Mesodermal cell (in vitro differentiated cells): ENCODE data around the gene XPNPEP3.
A peak's percentile ranks its signal among the peaks of the same experiment; 100 is the strongest.
"Not testable (repeated sequence)": the region's sequence is repeated elsewhere in the genome, so short reads cannot be mapped to it uniquely, and the experiment has no call there.

Experiments used
- H3K27ac ChIP-seq: 2 replicates; pipeline ENCODE4 v1.7.0; 2013; ENCODE audit warnings: mild to moderate bottlenecking, low read depth, low read length, moderate library complexity; ENCODE audit not compliant: severe bottlenecking
- H3K36me3 ChIP-seq: 2 replicates; pipeline ENCODE4 v1.7.1; 2013; ENCODE audit warnings: mild to moderate bottlenecking, low read length, moderate library complexity; ENCODE audit not compliant: control insufficient read depth, insufficient read depth
- H3K4me1 ChIP-seq: one replicate; pipeline ENCODE4 v1.7.1; 2013; ENCODE audit warnings: mild to moderate bottlenecking, low read length; ENCODE audit not compliant: insufficient read depth, control insufficient read depth, poor library complexity, severe bottlenecking
- H3K4me3 ChIP-seq: 2 replicates; pipeline ENCODE4 v1.7.0; 2013; ENCODE audit warnings: low read length, control low read depth, mild to moderate bottlenecking; ENCODE audit not compliant: insufficient read depth, poor library complexity, severe bottlenecking; ENCODE audit errors: extremely low read depth
- H3K9me3 ChIP-seq: 2 replicates; pipeline ENCODE4 v1.7.1; 2013; ENCODE audit warnings: mild to moderate bottlenecking, low read length, moderate library complexity; ENCODE audit not compliant: control insufficient read depth
- WGBS, 2 experiments: methylation state at CpG; one replicate each; pipeline ENCODE4 v1.1.5; 2013; ENCODE audit warnings: missing lambda C conversion rate in 2 of 2; ENCODE audit not compliant: insufficient coverage in 2 of 2; 5-methylcytosine and 5-hydroxymethylcytosine counted together

XPNPEP3 gene

DNA sequence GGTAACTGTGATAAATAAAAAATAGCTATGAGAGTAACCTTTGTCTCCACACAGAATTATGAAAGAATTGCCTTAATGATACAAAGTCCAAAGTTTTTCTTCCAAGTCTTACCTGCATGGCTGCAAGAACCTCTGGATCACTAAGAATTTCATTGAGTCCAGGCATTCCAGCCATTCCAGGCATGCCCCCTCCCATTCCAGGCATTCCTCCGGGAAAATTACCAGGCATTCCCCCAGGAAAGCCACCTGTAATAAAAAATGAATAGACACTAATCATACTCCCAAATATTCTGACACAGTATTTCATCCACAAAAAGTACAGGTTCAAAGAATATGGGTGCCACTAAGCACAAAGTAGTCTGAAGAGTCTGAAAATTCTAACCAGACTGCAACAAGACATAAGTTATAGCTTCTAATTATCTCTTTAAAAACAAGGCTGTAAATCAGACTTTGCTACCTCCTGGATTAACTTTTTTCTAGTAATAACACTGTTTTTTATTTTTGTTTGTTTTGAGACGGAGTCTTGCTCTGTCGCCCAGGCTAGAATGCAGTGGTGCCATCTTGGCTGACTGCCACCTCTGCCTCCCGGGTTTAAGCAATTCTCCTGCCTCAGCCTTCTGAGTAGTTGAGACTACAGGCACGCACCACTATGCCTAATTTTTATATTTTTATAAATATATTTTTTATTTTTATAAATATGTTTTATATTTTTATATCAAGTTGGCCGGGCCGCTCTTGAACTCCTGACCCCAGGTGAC, 29.8 kb upstream of the XPNPEP3 start:
- Histone ChIP-seq H3K4me1 (peaks cover 6% of the 10 kb centered on the region), H3K4me3 (no peak overlapping the region), H3K36me3 (peaks cover 86% of the 10 kb centered on the region), H3K9me3 (no peaks in the 10 kb centered on the region), H3K27ac (peak overlapping the region; percentile 1)
- WGBS, 2 experiments, result 87 to 100% methylated on average over 1 to 3 of the region's 7 CpGs

DNA sequence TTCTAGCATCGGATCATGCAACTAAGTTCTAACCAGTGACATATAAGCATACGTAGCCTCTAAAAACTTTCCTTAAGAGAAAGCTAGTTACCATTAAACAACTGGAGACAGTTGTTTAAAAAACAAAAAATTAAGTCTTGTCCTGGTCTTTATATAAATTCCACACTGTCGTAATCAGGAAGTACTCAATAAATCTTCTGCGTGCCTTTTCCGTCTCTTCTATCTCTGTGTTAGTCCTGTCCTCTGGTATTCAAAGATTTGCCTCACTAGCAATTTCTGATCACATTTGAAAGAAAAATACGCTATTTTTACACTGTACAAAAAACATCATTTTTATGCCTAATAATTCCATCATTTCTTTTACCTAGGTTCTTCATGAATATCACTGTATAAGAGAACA, 27.8 kb upstream of the XPNPEP3 start:
- no peaks in the 10 kb centered on the region for H3K9me3 ChIP-seq
- H3K27ac ChIP-seq, result no peak overlapping the region
- peaks cover 84% of the 10 kb centered on the region for H3K36me3 ChIP-seq
- H3K4me3 ChIP-seq, result no peak overlapping the region
- 94 to 100% methylated on average over 5 to 6 of the region's 6 CpGs for WGBS, 2 experiments
- H3K4me1 ChIP-seq, result peaks cover 6% of the 10 kb centered on the region

DNA sequence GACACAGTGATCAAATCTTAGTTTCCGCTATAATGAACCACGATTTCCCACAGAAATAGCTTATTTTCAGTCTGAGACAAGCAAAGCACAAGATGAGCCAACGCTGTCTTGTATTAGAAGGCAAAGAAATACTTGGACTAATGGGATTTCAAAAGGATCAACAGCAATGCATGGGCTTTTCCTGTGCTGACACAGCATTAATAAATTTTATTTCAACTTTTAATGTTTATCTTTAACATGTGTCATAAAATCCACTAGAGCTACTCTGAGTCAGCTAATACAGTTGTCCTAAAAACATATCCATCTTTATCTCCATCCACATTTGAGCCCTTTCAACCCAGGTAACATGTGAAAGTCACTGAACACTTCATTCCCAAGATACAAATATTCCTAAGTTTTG, 22.3 kb upstream of the XPNPEP3 start:
- H3K36me3 ChIP-seq, result peaks cover 86% of the 10 kb centered on the region
- no peak overlapping the region for H3K27ac ChIP-seq
- no peak overlapping the region for H3K4me3 ChIP-seq
- no peaks in the 10 kb centered on the region for H3K4me1 ChIP-seq
- no peaks in the 10 kb centered on the region for H3K9me3 ChIP-seq
- WGBS, 2 experiments, result 94 to 100% methylated on average over 3 of the region's 3 CpGs

DNA sequence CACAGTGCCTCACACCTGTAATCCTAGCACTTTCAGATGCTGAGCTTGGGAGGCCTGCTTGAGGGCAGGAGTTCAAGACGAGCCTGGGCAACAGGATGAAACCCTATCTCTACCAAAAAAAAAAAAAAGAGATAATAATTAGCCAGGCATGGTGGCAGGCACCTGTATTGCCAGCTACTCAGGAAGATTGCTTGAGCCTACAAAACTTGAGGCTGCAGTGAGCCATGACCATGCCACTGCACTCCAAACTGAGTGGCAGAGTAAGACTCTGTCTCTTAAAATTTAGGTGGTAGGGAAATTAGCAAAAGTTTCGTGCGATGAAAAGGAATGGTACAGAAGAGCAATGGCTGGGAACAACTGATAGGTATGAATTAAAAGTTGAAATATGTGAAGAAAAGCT, 18.5 kb upstream of the XPNPEP3 start:
- no peak overlapping the region for H3K4me3 ChIP-seq
- no peaks in the 10 kb centered on the region for H3K4me1 ChIP-seq
- H3K36me3 ChIP-seq, result peaks cover 89% of the 10 kb centered on the region
- 100% methylated on average over 2 to 3 of the region's 3 CpGs for WGBS, 2 experiments
- no peak overlapping the region for H3K27ac ChIP-seq
- H3K9me3 ChIP-seq, result no peaks in the 10 kb centered on the region

DNA sequence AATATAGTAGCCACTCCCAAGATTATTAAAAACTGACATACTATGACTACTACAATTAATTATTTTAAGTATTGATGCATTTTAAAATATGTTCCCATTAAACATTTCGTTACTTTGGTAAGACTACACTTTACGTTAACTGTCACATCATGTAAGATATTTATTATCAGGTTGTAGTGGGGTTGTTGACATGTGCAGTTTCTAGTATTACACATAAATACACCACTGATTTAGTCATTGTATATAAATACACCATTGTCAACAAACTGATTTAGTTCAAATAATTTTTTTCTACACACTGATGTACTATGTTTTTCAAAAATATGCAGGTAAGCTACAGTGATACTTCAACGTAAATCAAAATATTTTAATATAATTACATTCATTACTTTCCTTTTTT, 12.0 kb upstream of the XPNPEP3 start:
- H3K4me1 ChIP-seq, result no peaks in the 10 kb centered on the region
- H3K4me3 ChIP-seq, result no peak overlapping the region
- WGBS, 2 experiments, result no CpG with 5 or more reads among the region's 3 CpGs
- H3K9me3 ChIP-seq, result no peaks in the 10 kb centered on the region
- peaks cover 93% of the 10 kb centered on the region for H3K36me3 ChIP-seq
- H3K27ac ChIP-seq, result no peak overlapping the region

DNA sequence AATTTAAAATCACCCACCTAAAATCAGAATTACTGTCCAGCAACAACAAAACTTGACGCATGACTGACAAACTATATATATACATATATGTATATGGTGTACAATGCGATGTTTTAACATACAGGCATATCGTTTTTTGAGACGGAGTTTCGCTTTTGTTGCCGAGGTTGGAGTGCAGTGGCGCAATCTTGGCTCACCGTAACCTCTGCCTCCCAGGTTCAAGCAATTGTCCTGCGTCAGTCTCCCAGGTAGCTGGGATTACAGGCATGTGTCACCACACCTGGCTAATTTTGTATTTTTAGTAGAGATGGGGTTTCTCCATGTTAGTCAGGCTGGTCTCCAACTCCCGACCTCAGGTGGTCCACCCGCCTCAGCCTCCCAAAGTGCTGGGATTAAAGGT, 11.1 kb upstream of the XPNPEP3 start:
- not testable (repeated sequence) for H3K27ac ChIP-seq, H3K4me3 ChIP-seq, H3K4me1 ChIP-seq, H3K9me3 ChIP-seq
- H3K36me3 ChIP-seq, result peaks cover 90% of the 10 kb centered on the region
- WGBS, 2 experiments, result 91 to 99% methylated on average over 8 to 9 of the region's 11 CpGs

DNA sequence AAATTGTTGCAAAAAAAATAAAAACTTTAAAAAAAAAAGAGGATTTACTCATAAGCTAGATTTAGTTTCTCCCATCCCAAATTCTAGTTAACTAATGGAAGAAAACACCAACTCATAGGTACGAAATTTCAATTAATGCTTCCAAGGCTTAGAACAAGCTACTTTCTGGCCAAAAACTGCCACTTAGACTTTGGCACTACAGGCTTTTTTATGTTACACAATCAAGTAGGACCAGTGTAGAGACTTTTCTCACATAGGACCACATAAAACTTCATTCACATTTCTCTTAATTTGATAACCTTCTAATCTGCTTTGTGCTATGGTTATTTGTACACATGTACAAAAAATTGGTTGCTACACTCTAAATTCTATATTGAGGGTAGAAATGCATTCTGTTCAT, 3.6 kb upstream of the XPNPEP3 start:
- Histone ChIP-seq H3K36me3 (peaks cover 37% of the 10 kb centered on the region), H3K4me3 (peak overlapping the region; percentile 18), H3K4me1 (peaks cover 9% of the 10 kb centered on the region), H3K9me3 (no peaks in the 10 kb centered on the region), H3K27ac (no peak overlapping the region)
- 100% methylated on average over 1 of the region's 1 CpG; no CpG with 5 or more reads in 1 of the 2 experiments for WGBS, 2 experiments

DNA sequence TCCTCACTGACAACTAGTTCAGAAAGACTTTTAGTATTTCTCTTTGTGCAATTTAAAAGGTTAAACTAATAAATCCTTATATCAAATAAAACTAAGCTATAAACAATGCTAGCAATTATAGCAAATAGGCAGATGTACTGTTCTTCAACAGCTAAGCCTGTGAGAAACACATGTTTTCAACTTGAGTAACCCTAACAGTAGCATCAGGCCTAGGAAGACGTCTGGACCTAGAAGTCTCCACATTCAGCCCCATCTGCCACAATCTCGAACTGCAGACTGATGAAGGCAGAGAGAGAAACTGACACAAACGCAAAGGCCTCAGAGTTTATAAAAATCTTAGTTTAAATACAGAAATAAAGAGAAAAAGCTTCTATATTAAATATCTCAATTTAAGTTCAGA, 3.0 kb upstream of the XPNPEP3 start:
- Histone ChIP-seq H3K4me1 (peaks cover 9% of the 10 kb centered on the region), H3K36me3 (peaks cover 32% of the 10 kb centered on the region), H3K27ac (no peak overlapping the region), H3K4me3 (peak overlapping the region; percentile 76), H3K9me3 (no peaks in the 10 kb centered on the region)
- 67 to 80% methylated on average over 1 of the region's 3 CpGs for WGBS, 2 experiments

DNA sequence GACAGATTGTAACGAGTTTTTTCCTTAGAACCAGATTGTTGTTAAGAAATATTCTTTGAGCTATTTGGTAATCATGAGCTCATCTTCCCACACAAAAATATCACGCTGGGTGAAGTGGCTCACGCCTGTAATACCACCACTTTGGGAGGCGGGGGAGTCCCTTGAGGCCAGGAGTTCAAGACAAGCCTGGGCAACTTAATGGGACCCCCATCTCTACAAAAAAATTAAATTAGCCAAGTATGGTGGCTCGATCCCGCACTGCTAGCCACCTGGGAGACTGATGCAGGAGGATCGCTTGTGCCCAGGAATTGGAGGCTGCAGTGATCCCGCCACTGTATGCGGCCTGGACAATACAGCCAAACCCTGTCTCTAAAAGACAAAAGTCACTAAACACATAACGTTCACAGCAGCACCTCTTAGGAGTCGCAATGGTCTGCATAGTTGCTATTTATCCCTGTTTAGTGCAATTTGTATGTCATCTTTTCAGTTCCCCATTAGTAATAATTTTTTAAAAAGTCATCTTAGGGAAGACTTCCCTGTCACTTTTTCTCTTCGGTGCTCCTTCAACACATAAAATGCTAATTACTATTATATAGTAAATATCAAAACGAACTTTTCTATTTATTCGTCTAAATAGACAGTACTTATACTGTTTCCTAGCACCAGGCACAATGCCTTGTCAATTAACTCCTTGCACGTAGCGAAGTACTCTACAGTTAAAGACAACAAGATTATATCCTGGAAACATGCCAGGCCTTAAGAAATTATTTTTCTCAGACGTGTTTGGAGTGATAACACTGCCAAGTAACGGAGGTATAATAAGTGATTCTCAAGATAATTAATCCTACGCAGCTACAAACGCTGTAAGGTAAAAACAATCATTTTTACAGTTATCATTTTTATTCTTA, 1.6 kb upstream of the XPNPEP3 start:
- 57 to 67% methylated on average over 7 to 11 of the region's 20 CpGs for WGBS, 2 experiments
- peaks cover 25% of the 10 kb centered on the region for H3K36me3 ChIP-seq
- peak overlapping the region; percentile 76 for H3K4me3 ChIP-seq
- no peaks in the 10 kb centered on the region for H3K9me3 ChIP-seq
- peaks cover 9% of the 10 kb centered on the region for H3K4me1 ChIP-seq
- peak overlapping the region; percentile 100 for H3K27ac ChIP-seq

DNA sequence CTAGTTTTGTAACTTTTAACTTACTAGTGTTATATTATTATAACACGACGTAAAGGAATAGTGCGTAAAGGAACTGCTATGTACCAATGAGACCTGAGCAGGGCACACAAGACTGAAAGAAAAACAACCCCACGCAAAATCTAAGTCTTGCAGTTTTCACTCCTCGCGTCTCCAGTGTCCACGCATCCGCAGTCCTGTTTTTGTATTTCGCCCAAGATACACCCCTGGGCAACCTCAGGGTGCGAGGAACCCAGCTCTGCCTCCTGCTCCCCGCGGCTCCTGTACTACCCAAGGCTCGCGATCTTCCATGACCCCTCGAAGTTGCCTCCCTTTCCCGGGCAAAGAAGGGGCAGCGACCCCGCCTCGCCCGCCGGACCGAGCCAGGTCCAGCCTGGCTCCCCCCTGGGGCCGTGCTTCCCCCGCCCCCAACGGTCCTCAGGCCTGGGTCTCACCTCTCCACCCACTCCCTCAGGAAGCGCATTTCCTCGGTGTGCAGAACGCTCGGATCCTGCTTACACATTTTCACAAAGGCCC, 902 bp upstream of the XPNPEP3 start:
- WGBS, 2 experiments, result 0 to 1% methylated on average over 15 to 18 of the region's 29 CpGs
- peaks cover 27% of the 10 kb centered on the region for H3K36me3 ChIP-seq
- H3K9me3 ChIP-seq, result no peaks in the 10 kb centered on the region
- peaks cover 9% of the 10 kb centered on the region for H3K4me1 ChIP-seq
- peak overlapping the region; percentile 100 for H3K27ac ChIP-seq
- H3K4me3 ChIP-seq, result peak overlapping the region; percentile 76
